HG03097 (cell line): ENCODE results near the gene MYLK.

Source experiments
- ATAC-seq: cut with Tn5 transposase; IDR thresholded peaks from one replicate; pipeline ENCODE4 v1.9.1; 2021; ENCODE audit not compliant: unreplicated experiment, low FRiP score

The MYLK gene

GRCh38 chr3:123831420-123831819 lies 52.7 kb downstream of the MYLK start:
- no peak for ATAC-seq

- no peak for ATAC-seq
Measured at GRCh38 chr3:123821920-123822319, 62.2 kb downstream of the MYLK start.

- ATAC-seq = no peak
Measured at GRCh38 chr3:123819949-123820348, 64.2 kb downstream of the MYLK start.

- no peak for ATAC-seq
Measured at GRCh38 chr3:123818921-123819429, 65.2 kb downstream of the MYLK start.

- ATAC-seq = no peak
Measured at GRCh38 chr3:123818324-123818920, 65.7 kb downstream of the MYLK start.

GRCh38 chr3:123817413-123817812 lies 66.7 kb downstream of the MYLK start:
- ATAC-seq = no peak

- no peak for ATAC-seq
Measured at GRCh38 chr3:123816673-123817207, 67.4 kb downstream of the MYLK start.

GRCh38 chr3:123815981-123816380 lies 68.2 kb downstream of the MYLK start:
- no peak for ATAC-seq

GRCh38 chr3:123813876-123814275 lies 70.3 kb downstream of the MYLK start:
- ATAC-seq = no peak

GRCh38 chr3:123809597-123809996 lies 74.5 kb downstream of the MYLK start:
- ATAC-seq = no peak

- no peak for ATAC-seq
Measured at GRCh38 chr3:123808812-123809211, 75.3 kb downstream of the MYLK start.

GRCh38 chr3:123807820-123808219 lies 76.3 kb downstream of the MYLK start:
- ATAC-seq = no peak

- ATAC-seq = no peak
Measured at GRCh38 chr3:123805504-123805903, 78.6 kb downstream of the MYLK start.

GRCh38 chr3:123805101-123805500 lies 79.0 kb downstream of the MYLK start:
- ATAC-seq = no peak

GRCh38 chr3:123804676-123805075 lies 79.5 kb downstream of the MYLK start:
- ATAC-seq = no peak

- ATAC-seq = no peak
Measured at GRCh38 chr3:123803521-123803920, 80.6 kb downstream of the MYLK start.

- no peak for ATAC-seq
Measured at GRCh38 chr3:123802007-123802625, 82.0 kb downstream of the MYLK start.

- ATAC-seq = no peak
Measured at GRCh38 chr3:123801474-123801873, 82.7 kb downstream of the MYLK start.

GRCh38 chr3:123800362-123800682 lies 83.8 kb downstream of the MYLK start:
- ATAC-seq = no peak

- ATAC-seq = no peak
Measured at GRCh38 chr3:123799544-123800361, 84.4 kb downstream of the MYLK start.

GRCh38 chr3:123798550-123798949 lies 85.6 kb downstream of the MYLK start:
- no peak for ATAC-seq
